Activated T-cell treated with anti-CD3 and anti-CD28 coated beads for 24 hours (primary cell): Measurements from ENCODE around the gene USP49.
A peak's percentile ranks its signal among the peaks of the same experiment; 100 is the strongest.
"Not testable (repeated sequence)": the region's sequence is repeated elsewhere in the genome, so short reads cannot be mapped to it uniquely, and the experiment has no call there.

Experiments
- DNase-seq: peaks from one replicate; pipeline ENCODE4 v3.0.0-alpha.2; 2020; ENCODE audit warnings: low read depth

USP49 gene

DNA sequence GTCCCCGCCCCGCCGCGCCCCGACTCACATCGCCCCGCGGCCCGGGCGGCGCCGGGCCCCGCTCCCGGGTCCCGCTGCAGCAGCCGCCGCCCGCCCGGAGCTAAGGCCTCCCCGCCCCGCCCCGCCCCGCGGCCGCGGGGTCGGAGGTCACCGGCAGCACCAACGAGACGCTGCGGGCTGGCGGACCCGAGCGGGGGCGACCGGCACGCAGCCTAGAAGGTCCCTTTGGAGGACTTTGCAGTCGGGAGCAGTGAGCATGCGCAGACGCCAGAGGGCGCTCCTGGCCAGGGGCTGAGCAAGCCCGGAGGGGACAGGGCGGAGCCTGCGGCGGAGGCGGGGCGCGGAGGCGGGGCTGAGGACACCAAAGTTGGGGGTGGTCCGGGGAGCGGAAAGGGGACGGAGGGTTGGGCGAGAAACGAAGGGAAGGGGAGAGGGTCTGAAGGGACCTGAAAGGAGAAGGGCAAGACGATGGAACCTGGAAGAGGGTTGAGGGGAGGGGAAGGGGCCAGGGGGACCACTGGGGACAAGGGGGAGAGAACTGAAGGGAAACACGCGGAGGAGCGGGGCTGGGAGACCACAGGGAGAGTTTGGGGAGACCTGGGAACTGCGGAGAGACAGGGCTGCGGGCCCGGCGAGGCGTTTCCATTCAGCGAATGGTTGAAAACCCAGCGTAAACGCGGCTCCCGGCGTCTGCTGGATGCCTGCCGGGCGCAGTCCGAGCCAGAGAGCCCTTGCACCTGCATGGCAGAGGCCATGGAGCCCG lies 115.2 kb downstream of the USP49 start, which contains the start of gene FRS3:
FRS3 (minus strand) TSS at position 113 of the 763 bp plus-strand sequence. CDS start 2,913 bp downstream, outside the sequence.
- DNase-seq: peak; percentile 99

DNA sequence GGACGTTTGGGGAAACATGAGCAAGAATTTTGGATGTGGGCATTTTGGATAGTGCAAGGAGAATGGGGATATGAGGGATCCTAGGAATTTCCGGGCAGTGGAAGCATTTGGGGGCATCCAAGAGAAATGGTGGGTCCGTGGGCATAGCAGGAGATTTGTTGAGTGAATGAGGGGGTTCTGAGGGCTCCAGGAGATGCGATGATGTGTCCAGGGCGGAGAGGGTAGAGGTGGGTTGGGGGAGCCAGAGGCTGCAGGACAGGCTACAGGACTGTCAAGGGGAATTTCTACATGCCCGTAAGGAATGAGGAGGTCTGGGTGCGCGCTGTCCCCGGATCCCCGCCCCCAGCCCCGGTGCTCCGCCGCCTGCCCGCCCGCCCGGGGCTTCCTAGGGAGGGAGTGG lies 115.8 kb downstream of the USP49 start:
- DNase-seq: no peak

DNA sequence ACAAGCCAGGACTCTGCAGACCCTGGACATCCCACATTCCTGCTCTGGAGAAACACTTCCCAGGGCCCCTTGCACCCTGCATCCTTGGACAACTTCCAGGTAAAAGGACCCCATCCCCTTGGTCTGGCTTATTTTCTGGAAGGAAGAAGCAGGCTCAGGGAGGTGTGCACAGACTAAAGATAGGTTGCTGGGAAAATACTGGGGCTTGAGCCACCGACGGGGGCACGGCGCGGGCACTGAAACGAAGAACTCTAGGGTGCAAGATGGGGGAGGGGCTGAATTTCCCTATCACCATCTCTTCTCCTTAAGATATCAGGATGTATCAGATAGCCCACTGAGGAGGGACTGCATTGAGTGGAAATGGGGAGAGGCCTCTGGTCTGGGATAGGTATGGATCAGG lies 116.3 kb downstream of the USP49 start:
- no peak for DNase-seq

DNA sequence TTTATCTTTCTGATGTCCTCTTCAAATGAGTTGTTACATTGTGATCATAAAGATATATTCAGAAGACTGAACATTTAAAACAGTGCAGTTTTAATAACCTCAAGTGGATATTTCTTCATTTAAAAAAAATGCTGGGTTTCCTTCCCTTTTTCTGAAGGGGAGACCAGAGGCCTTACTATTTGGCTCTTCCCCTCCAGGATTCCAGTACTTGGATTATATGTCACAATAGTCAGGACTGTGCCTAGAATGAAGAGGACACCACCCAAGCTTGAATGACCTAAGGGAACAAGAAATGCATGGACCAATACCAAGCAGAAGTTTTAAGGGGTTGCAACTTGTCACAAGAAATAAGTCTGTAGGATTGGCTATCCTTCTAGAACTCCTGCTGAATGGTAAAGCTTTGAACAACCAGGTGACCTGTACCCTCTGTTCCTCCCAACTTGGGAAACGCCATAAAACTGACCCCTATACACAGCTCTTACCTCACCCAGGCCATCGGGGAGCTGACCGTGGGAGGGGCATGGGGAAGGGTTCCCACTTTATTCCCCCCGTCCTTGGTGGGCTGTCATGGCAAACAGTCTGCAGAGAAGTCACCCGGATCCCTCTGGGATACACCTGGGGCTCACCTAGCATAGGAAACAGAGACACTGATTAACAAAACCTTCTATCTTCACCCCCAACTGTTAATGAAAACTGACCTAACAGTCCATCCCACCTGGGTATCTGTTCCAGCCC lies 117.5 kb downstream of the USP49 start:
- DNase-seq: no peak

DNA sequence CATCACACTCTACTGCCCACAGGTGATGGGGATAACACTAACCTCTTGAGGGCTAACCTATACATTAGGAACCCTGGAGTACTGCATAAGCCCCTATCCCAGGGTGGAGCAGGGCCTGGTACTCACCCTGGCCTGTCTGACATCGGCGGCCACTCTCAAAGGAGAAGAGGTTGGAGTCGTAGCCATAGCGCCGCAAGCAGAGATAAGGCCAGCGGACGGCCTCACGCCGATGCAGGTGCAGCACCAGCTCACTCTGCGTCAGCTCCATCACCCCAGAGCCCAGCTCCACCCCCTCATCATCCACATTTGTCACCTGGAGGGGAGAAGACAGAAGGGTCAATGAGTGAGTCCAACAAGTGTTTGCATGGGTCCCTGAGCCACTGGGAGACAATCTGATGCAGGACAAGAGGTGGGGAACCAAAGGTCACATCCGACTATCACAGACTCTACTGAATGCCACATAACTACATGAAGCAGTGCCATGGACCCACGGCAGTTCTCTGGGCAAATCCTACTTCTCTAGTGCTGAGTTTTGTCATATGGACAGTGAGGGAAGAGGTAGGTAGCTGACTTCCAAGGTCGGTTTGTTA lies 119.8 kb downstream of the USP49 start:
- no peak for DNase-seq

DNA sequence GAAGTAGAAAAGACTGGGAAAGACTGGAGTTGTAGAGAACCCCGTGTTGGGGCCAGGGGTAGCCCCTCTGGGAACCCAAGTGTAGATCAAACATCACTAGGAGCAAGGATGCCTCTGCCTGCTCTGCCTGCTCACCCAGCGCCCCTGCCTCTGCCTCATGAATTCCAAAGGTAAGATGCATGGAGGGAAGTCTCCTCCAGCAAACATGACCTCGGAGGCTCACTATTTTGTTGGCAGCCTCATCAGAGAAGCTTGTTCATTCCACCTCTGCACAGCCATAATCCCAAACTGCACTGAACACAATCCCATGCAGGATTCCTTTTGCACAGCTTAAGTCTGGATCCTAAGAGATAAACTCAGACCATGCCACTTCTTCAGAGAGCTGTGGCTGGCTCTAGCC lies 120.3 kb downstream of the USP49 start:
- no peak for DNase-seq

DNA sequence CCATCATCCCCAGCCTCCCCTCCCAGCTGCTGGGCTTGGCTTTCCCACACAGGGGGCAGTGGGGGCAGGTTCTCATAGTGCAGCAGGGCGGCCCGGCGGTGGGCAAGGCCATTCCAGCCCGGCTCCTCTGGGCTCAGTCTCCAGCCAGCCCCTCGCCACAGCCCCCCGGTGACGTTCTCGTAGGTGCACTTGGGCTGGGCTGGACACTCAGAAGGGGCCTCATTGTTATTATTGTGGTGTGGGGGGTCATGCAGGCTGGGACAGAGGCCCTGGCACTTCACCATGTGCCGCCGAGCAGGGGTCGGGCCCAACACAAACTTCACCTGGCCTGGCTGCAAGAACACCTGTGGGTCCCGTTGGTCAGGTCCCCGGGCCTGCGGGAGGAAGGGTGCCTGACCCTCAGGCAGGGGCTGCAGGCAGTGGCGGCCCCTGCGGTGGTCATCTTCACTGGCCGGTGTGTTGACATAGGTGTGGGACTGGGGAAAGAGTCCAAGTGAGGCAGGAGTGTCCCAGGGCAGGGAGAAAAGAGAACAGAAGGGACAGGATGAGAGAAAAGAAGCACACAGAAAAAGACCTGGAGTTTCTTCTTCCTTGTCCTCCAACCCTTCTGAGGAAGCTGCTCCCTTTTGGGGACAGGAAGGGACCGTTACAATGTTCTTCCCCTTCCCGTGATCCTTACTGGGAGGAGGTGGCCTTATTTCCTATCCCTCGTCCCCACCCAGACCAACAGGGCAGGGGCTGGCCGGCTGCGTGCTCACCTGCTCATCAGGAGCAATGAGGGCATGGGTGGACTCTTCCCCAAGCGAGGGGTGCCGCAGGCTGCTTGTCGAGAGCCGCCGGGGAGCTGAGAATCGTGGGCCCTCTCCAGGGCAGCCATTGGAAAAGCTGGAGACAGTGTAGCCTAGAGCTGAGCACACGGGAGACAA lies 123.9 kb downstream of the USP49 start:
- DNase-seq: no peak

DNA sequence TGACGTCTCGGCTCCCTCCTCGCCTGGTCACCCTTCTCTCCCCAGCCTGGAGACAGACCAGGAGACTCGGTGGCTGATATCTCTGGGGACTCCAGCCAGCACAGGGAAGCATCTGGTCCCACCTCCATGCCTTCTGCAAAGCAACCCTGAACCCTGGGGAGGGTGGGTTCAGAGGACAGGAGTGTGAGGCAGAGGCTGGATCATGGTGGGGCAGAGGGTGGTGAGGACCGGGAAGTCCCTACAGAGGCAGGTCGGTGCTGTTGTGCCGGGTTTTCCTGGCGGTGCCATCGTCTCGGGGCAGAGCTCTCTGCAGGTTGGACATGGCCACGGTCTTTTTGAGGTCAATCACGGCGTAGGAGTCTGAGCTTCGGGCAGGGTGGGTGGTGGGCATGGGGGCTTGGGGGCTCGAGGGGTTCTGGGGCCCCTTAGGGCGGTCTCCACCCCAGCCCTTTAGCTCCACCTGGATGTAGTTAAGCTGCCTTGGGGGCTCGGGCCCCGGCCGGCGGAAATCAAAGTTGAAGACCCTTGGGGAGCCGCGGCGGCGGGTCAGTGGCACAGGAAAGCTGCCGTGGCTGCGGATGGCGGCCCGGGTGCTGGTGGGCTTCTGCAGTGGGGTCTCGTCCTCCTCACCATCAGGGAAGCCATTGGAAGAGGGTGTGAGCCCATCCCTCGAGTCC lies 124.7 kb downstream of the USP49 start:
- no peak for DNase-seq

DNA sequence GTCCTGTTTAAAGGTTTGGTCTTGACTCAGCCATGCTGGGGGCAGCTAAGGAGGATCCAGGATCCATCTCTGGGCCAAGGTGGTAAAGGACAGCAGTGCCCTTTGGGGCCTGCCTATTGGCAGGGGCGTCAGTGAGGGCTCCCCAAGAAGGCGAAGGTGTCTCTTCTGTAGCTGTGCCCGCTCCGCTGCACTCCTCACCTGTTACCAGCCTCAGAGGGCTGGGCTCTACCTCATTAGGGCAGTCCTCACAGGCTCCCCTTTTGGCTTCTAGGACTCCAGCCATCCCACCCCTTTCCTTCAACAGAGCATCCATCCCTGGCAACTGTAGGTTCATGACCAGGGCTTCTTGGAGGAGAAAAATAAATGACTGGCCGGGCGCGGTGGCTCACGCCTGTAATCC lies 125.8 kb downstream of the USP49 start:
- DNase-seq: no peak

DNA sequence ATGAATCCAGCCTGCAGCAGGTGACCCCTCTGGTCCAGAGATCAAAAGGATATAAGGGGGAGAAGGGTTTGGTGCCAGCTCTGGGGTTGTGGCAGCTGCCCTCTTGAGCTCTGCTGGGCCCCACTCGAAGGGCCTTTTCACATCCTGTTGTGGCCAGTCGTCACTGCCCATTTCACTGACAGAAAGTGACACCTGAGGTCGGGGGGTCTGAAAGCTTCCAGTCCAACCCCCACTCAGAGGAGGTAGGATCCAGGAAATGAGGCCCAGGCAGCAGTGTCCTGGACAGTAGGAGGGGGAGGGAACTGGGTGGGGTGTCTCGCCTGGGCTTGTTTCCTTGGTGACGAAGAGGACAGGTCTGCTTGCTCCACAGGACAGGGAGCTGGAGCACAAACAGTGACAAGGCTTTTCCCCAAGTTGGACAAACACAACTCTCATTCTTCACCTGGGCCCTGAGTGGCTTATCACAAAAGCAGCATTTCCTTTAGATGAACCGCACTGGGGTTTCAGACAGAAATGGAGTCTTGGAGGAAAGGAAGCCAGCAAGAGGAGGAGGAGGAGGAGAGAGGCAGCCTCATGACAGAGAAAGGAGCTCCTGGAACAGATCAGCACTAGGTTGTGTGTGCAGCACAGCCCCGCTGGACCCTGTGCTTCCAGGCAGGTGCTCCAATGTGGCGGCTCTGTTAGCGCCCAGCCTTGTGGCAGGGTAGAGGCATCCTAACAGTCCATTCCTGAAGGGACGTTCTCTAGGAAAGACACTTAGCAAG lies 126.4 kb downstream of the USP49 start:
- no peak for DNase-seq

DNA sequence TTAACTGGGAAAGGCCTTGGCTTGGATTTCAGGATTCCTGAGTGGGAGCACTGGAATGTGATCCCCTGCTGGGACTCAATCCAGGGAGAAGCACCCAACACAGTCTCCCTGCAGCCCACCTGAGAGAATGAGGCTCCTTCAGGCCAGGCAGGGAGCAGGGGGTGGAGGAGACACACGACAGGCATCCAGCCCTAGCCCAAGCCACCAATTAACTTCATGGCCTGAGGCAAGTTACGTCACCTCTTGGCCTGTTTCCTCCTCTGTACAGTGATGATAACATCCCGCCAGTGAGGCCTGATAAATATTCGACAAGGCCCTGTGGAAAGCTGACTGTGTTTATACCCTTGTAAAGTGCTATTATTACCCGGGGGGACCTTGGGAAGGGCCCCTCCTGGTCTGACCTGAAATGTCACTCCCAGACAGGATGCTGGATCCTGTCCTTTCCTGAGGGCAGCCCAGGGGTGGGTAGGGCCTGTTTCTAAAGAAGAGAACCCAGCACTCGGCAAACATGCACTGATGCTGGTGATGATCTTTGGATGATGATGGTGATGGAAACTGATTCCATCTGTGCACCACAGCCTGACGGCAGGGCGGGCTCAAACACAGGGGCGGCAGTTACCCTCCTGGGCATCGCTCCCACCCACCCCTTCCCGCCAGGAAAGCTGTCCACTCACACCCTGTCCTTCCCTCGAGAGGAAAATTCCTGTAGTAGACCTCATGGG lies 127.9 kb downstream of the USP49 start:
- no peak for DNase-seq

DNA sequence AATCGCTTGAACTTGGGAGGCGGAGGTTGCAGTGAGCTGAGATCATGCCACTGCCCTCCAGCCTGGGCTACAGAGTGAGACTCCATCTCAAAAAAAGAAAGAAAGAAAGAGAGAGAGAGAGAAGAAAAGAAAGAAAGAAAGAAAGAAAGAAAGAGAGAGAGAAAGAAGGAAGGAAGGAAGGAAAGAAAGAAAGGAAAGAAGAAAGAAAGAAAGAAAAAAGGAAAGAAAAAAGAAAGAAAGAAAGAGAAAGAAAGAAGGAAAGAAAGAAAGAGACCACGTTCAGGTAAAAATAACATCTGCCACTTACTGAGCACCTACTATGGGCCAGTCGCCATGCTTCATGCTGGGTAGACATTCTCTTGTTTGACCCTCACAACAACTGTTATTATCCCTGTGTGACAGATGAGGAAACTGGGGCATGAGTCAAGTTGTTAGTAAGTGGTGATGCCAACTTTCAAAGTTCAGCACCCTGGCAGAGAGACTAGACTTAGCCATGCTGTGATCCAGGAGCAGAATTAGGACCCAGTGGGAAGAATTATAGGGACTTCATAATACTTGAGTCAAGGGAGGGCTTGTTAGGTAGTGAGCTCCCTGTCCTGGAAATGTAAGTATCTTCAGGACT lies 129.0 kb downstream of the USP49 start:
- not testable (repeated sequence) for DNase-seq

DNA sequence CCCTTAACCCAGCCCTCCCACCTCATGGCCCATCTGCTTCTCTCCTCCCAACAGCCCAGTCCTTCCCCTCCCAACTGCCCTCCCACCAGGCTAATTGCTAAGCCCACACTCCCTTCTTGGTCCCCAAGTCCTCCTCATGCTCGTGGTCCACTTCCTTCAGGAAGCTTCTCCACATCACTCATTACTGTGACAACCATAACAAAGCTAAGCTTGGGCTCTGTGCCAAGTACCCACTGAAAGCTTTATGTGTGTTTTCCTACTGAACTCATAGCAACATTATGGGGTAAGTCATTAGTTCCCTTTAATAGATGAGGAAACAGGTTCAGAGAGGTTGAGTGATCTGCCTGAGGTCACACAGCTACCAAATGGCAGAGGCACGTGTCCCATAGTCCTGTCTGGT lies 131.7 kb downstream of the USP49 start:
- DNase-seq: no peak

DNA sequence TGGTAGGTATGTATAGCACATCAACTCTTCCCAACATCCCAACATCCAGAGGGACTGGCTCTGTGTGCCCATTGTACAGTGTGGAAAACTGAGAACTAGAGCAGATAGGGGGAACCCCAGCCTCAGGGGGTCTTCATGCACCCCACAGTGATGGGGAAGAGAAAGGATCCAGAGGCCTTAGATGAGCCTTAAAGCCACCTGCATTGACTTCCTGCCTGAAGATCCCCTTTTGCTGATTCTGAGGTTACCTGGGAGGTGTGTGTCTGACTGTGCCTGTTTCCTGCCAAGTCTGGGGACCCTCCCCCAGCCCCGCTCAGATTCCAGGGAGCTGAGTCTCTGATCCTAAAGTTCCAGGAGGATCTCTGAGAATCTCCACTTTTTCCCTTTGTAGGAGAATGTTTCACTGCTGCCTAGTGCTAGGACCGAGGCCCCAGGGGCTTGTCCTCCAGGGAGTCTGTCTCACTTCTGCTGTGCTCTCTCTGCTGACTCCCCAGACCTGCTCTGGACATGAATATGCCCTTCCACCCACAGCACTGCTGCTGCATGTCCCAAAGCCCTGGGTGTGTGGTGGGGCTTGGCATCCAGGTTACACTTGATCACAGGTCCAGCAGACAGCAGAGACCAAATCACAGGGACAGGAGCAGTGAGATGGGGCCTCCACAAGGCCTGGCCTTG lies 135.1 kb downstream of the USP49 start:
- DNase-seq: no peak

DNA sequence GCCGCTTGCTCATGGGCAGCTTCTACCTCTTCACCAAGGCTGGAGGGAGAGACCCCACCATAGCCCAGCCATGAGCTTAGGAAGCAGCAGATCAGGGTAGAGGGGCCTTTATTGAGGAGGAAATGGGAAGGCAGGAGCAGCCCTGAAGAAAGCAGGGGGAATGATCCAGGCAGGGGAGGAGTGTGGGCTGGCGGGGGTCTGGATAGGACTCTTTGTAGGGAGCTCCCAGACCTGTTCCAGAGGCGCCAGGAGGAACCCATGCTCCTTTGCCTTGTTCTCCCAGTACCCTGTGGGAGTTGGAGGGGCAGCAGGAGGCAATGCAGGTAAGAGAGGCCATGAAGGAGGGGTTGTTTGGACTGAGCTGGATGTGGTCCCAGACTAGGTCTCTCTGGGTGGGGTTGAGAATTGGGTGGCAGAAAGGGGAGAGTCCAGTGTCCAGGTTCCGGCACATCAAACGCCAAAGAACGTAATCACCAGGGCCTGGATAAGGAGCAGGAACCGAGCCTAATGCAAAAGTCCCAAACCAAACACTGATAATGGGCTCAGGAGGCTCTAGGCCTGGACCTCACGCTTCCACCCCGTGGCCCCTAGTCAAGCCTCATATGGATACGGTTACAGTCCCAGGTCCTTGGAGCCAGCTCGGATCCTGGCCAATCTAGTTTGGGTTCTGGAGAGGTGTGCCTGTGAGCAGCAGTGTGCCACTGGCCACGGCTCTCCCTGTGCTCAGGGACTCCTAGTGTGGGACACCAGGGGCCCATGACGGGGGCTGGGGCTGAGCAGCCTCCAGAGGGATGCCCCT lies 135.9 kb downstream of the USP49 start:
- no peak for DNase-seq

DNA sequence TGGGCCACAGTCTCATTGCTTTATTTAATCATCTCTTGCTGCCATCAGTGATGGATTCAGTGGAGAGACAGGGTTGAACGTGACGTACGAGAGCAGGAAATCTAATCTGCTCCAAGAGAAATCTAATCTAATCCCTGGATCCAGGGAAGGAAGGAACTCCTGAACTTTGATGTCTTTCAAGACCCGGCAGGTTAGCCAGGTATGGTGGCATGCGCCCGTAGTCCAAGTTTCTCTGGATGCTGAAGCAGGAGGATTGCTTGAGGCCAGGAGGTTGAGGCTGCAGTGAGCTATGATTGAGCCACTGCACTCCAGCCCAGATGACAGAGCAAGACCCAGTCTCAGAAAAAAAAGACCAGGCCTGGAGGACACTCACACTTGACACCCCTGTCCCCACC lies 136.5 kb downstream of the USP49 start:
- no peak for DNase-seq

DNA sequence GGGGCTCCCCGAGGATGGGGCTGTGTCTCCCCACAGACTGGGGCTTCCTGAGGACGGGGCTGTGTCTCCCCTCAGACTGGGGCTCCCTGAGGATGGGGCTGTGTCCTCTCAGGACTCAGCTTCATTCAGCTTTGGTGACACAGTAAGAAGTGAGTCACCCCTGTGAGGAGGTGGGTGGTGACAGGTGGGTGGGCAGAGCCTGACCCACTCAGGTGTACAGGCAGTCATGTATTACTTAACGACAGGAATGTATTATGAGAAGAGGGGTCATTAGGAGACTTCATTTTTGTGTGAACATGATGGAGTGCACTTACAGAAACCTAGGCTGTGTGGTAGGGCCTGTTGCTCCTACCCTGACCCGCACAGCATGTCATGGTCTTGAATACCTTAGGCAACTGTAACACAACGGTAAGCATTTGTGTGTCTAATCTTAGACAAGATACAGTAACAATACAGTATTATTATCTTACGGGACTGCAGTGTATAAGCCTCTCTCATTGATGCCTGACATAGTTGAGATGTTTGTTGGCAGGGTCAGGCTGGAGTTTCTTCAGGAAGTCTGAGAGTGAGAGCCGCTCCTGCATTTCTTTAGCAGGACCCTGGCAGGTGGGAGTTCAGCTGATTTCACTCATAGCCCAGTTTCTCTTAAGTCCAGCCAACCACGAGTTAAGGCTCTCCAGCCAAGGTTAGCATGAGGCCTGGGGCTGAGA lies 137.1 kb downstream of the USP49 start:
- DNase-seq: no peak

DNA sequence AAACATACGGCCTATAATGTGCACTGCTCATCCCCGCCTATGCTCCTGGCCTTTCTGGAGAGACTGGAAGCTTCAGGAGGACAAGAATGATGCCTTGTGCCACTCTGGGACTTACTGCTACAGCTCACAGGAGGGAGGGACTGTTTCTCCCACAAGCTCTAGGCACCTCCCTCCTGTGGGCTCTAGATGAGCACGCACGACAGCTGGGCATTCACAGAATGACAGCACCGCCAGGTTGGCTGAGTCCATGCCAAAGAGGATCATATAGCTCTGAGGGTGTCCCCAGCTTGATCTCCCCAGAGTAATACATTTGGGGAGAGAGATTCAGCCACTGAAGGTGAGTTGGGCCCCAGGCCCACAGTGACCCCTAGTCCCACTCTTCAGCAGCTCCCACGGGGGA lies 137.9 kb downstream of the USP49 start:
- no peak for DNase-seq
